Fibroblast of gingiva (primary cell): ENCODE data around the gene GLYATL2.
A peak's percentile ranks its signal among the peaks of the same experiment; 100 is the strongest.

Source experiments
- DNase-seq: peaks from one replicate; pipeline ENCODE4 v3.0.0-alpha.2; 2011; ENCODE audit warnings: low read depth

Gene GLYATL2

GRCh38 chr11:58796333-58796732, 48.2 kb downstream of the GLYATL2 start:
- no peak for DNase-seq

- peak; percentile 2 for DNase-seq
These were observed 56.0 kb downstream of the GLYATL2 start for GRCh38 chr11:58788355-58789023.

GRCh38 chr11:58787903-58788302, 56.6 kb downstream of the GLYATL2 start:
- no peak for DNase-seq

GRCh38 chr11:58786693-58787092, 57.8 kb downstream of the GLYATL2 start:
- no peak for DNase-seq

GRCh38 chr11:58784995-58785394, 59.5 kb downstream of the GLYATL2 start:
- DNase-seq = no peak
